HepG2 (cell line): ENCODE measurements around the gene GLB1L. TPM values are rescaled to one million over a fixed set of nuclear protein-coding genes. Genes with fewer than 3 reads are reported as not detected.

Experiments
- CCAR2 ChIP-seq: fragments of 200-400 bp; formaldehyde crosslinking; optimal IDR thresholded peaks from 2 replicates; pipeline ENCODE3; 2018; ENCODE audit warnings: low read depth, mild to moderate bottlenecking, low read length, moderate library complexity
- GMEB2 ChIP-seq: IDR thresholded peaks from 2 replicates; pipeline ENCODE4 v1.6.1; 2016; ENCODE audit warnings: missing biosample characterization, missing genetic modification reagents, low read depth
- IRF2 ChIP-seq: IDR thresholded peaks from 2 replicates; pipeline ENCODE4 v1.6.1; 2018; ENCODE audit warnings: missing genetic modification reagents, missing compliant biosample characterization
- KDM2A ChIP-seq: sonication (generic); formaldehyde crosslinking; IDR thresholded peaks from 2 replicates; pipeline ENCODE4 v1.4.0; 2020; ENCODE audit warnings: low read depth, missing genetic modification reagents, borderline replicate concordance
- NR2F2 ChIP-seq: IDR thresholded peaks from 2 replicates; pipeline ENCODE4 v1.6.1; 2012; ENCODE audit warnings: low read depth, inconsistent platforms, borderline replicate concordance
- PHB2 ChIP-seq: fragments of 450-650 bp; IDR thresholded peaks from 2 replicates; pipeline ENCODE4 v1.6.1; 2018; ENCODE audit not compliant: partially characterized antibody
- SIX1 ChIP-seq: sonication (generic); formaldehyde crosslinking; IDR thresholded peaks from 2 replicates; pipeline ENCODE4 v1.4.0; 2020; ENCODE audit warnings: missing genetic modification reagents, borderline replicate concordance
- SMYD3 ChIP-seq: sonication (generic); formaldehyde crosslinking; IDR thresholded peaks from 2 replicates; pipeline ENCODE4 v1.8.1; 2023; ENCODE audit warnings: mild to moderate bottlenecking, missing genetic modification reagents
- TCF12 ChIP-seq, 2 experiments: fragments of 450-650 bp in 1 of 2; sonication (generic) in 1 of 2; formaldehyde crosslinking in 1 of 2; IDR thresholded peaks; 2 replicates each; pipeline versions ENCODE4 v1.6.1 to v1.8.0; 2017 to 2022; ENCODE audit warnings: antibody characterized with exemption in 1 of 2, mild to moderate bottlenecking in 1 of 2, missing genetic modification reagents in 1 of 2, moderate library complexity in 1 of 2
- THRA ChIP-seq: sonication (generic); formaldehyde crosslinking; IDR thresholded peaks from 2 replicates; pipeline ENCODE4 v1.4.0; 2020; ENCODE audit warnings: missing genetic modification reagents, borderline replicate concordance
- THYN1 ChIP-seq: sonication (generic); formaldehyde crosslinking; IDR thresholded peaks from 2 replicates; pipeline ENCODE4 v1.8.1; 2023; ENCODE audit warnings: low read depth, mild to moderate bottlenecking, moderate library complexity, missing genetic modification reagents, borderline replicate concordance
- ZBTB2 ChIP-seq: sonication (generic); formaldehyde crosslinking; IDR thresholded peaks from 2 replicates; pipeline ENCODE4 v1.8.0; 2022; ENCODE audit warnings: low read depth, missing genetic modification reagents
- ZBTB38 ChIP-seq: sonication (generic); formaldehyde crosslinking; IDR thresholded peaks from 2 replicates; pipeline ENCODE4 v1.5.1; 2020; ENCODE audit warnings: mild to moderate bottlenecking, missing genetic modification reagents
- ZBTB46 ChIP-seq: sonication (generic); formaldehyde crosslinking; IDR thresholded peaks from 2 replicates; pipeline ENCODE4 v1.4.0; 2020; ENCODE audit warnings: mild to moderate bottlenecking, missing genetic modification reagents, borderline replicate concordance
- ZNF207 ChIP-seq: fragments of 450-650 bp; IDR thresholded peaks from 2 replicates; pipeline ENCODE4 v1.6.1; 2016; ENCODE audit warnings: antibody characterized with exemption, borderline replicate concordance
- ZNF296 ChIP-seq: sonication (generic); formaldehyde crosslinking; conservative IDR thresholded peaks from 2 replicates; pipeline ENCODE4 v1.5.0; 2020; ENCODE audit warnings: mild to moderate bottlenecking, missing genetic modification reagents
- ZNF326 ChIP-seq: sonication (generic); formaldehyde crosslinking; IDR thresholded peaks from 2 replicates; pipeline ENCODE4 v1.4.0; 2020; ENCODE audit warnings: missing genetic modification reagents, borderline replicate concordance
- ZNF350 ChIP-seq: sonication (generic); formaldehyde crosslinking; IDR thresholded peaks from 2 replicates; pipeline ENCODE4 v1.4.0; 2020; ENCODE audit warnings: mild to moderate bottlenecking, low read depth, missing genetic modification reagents, borderline replicate concordance
- ZNF543 ChIP-seq: sonication (generic); formaldehyde crosslinking; IDR thresholded peaks from 2 replicates; pipeline ENCODE4 v1.4.0; 2020; ENCODE audit warnings: mild to moderate bottlenecking, missing genetic modification reagents
- ZSCAN22 ChIP-seq: sonication (generic); formaldehyde crosslinking; IDR thresholded peaks from 2 replicates; pipeline ENCODE4 v1.4.0; 2020; ENCODE audit warnings: mild to moderate bottlenecking, missing genetic modification reagents
- polyA plus RNA-seq, 8 experiments: library from polyadenylated mRNA; depleted of rRNA in 3 of 8; stranded (reverse) in 7 of 8; unstranded in 1 of 8; fragments of >200 nt; fragmentation: Illumina TruSeq in 4 of 8; extraction: Trizol in 4 of 8; gene quantifications; 2 replicates each; pipeline versions ENCODE4 v1.2.1 to v1.2.3, GENCODE V29; 2011 to 2016; ENCODE audit warnings: low read depth in 4 of 8, missing spikeins in 1 of 8, mixed read lengths in 1 of 8; ENCODE audit not compliant: insufficient read depth in 1 of 8
- total RNA-seq, 5 experiments: library from RNA; depleted of rRNA; stranded (reverse); fragments of >200 nt; fragmentation: Illumina TruSeq; extraction: Trizol; gene quantifications; 2 replicates each; pipeline ENCODE4 v1.2.3, GENCODE V29; 2016; ENCODE audit warnings: low read depth in 1 of 5
- TF ChIP-seq, protein P1 (sequence below): sonication (generic); formaldehyde crosslinking; IDR thresholded peaks from 2 replicates; pipeline ENCODE4 v1.8.1; 2023; ENCODE audit warnings: mild to moderate bottlenecking, inconsistent platforms, moderate library complexity, missing genetic modification reagents, borderline replicate concordance

The GLB1L gene
- total and polyA plus RNA-seq, 2 of the 13 experiments (the other 11 are each of a cell fraction or from before 2014, with no cell fraction given): 6.8 to 7.3 TPM

- no peak for TF ChIP-seq ZBTB46 (CRISPR knock-in tag)
- 0 out of 2 replicates have a peak, but pooled peaks have one; percentile 9 for TF ChIP-seq THRA (CRISPR knock-in tag)
- peak; percentile 76 for TF ChIP-seq IRF2 (CRISPR knock-in tag)
- TF ChIP-seq, protein P1, sequence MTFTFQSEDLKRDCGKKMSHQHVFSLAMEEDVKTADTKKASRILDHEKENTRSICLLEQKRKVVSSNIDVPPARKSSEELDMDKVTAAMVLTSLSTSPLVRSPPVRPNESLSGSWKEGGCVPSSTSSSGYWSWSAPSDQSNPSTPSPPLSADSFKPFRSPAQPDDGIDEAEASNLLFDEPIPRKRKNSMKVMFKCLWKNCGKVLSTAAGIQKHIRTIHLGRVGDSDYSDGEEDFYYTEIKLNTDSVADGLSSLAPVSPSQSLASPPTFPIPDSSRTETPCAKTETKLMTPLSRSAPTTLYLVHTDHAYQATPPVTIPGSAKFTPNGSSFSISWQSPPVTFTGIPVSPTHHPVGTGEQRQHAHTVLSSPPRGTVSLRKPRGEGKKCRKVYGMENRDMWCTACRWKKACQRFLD (CRISPR knock-in tag): peak; percentile 92; the same call in 1 of the 2 replicates
- peak; percentile 99 for TF ChIP-seq KDM2A (CRISPR knock-in tag)
- TF ChIP-seq ZNF296 (CRISPR knock-in tag): no peak
- no peak for TF ChIP-seq SIX1
- TF ChIP-seq ZBTB38: peak; percentile 82
- TF ChIP-seq ZBTB2 (CRISPR knock-in tag): peak; percentile 88
- TF ChIP-seq ZNF207: no peak
- no peak; the same call in 1 of the 2 replicates for TF ChIP-seq ZNF350 (CRISPR knock-in tag)
- peak; percentile 70; the same call in 1 of the 2 replicates for TF ChIP-seq ZNF543 (CRISPR knock-in tag)
- TF ChIP-seq TCF12 (IDR thresholded peaks at IDR 0.05): no peak
- peak; percentile 82; the same call in 1 of the 2 replicates for TF ChIP-seq TCF12 (CRISPR knock-in tag; IDR thresholded peaks at IDR 0.05)
- TF ChIP-seq SMYD3 (CRISPR knock-in tag): peak; percentile 51; the same call in 1 of the 2 replicates
- no peak for TF ChIP-seq ZSCAN22 (CRISPR knock-in tag)
- TF ChIP-seq ZNF326 (CRISPR knock-in tag): 0 out of 2 replicates have a peak, but pooled peaks have one; percentile 71
- TF ChIP-seq GMEB2 (CRISPR knock-in tag): peak; percentile 89
- TF ChIP-seq NR2F2: 0 out of 2 replicates have a peak, but pooled peaks have one; percentile 16
- no peak for TF ChIP-seq CCAR2
- TF ChIP-seq THYN1: no peak
- no peak for TF ChIP-seq PHB2
These were observed 38.7 kb downstream of the GLB1L start, which contains the start of gene ZFAND2B (continued) for GRCh38 chr2:219206328-219207133.
